SK-N-MC (cell line): ENCODE results near the gene SCN7A.
"Not testable (repeated sequence)": the region's sequence is repeated elsewhere in the genome, so short reads cannot be mapped to it uniquely, and the experiment has no call there.

ENCODE experiments used
- DNase-seq: peaks from one replicate; pipeline ENCODE4 v3.0.0-alpha.2; 2011; ENCODE audit warnings: low read depth, low spot score
- H3K27ac ChIP-seq: fragments of 200-600 bp; sonication (generic); 2 replicates; pipeline ENCODE4 v1.5.1; 2016; ENCODE audit warnings: mixed run types
- H3K36me3 ChIP-seq: fragments of 200-600 bp; sonication (generic); 2 replicates; pipeline ENCODE4 v1.6.1; 2017; ENCODE audit warnings: antibody characterized with exemption, low read length, mixed read lengths; ENCODE audit not compliant: insufficient read depth
- H3K4me3 ChIP-seq: fragments of 200-600 bp; sonication (generic); 2 replicates; pipeline ENCODE4 v1.5.1; 2016
- H3K9ac ChIP-seq: fragments of 200-600 bp; sonication (generic); 2 replicates; pipeline ENCODE4 v1.8.0; 2017; ENCODE audit warnings: mixed run types, mixed read lengths; ENCODE audit not compliant: insufficient read length
- H3K9me3 ChIP-seq: fragments of 200-600 bp; sonication (generic); 2 replicates; pipeline ENCODE4 v1.6.1; 2017; ENCODE audit warnings: low read depth, mild to moderate bottlenecking, antibody characterized with exemption, low read length, moderate library complexity, mixed read lengths
- EZH2 ChIP-seq: fragments of 200-600 bp; sonication (generic); IDR thresholded peaks from one replicate; pipeline ENCODE4 v1.6.1; 2017; ENCODE audit warnings: antibody characterized with exemption
- FOXP2 ChIP-seq: optimal IDR thresholded peaks from 2 replicates; pipeline ENCODE3; 2011; ENCODE audit warnings: mild to moderate bottlenecking, moderate library complexity; ENCODE audit not compliant: insufficient read depth; ENCODE audit errors: extremely low read length, control extremely low read depth
- POLR2AphosphoS5 ChIP-seq: IDR thresholded peaks from 2 replicates; pipeline ENCODE4 v1.6.1; 2012; ENCODE audit warnings: mild to moderate bottlenecking, low read depth, low read length, borderline replicate concordance

SCN7A gene

GRCh38 chr2:166417669-166418068 lies 76.4 kb downstream of the SCN7A start:
- Histone ChIP-seq H3K36me3 (no peaks in the 10 kb centered on the region), H3K4me3 (no peak overlapping the region), H3K27ac (no peak overlapping the region), H3K9me3 (no peaks in the 10 kb centered on the region), H3K9ac (no peak overlapping the region)
- no peak for TF ChIP-seq EZH2
- no peak for TF ChIP-seq POLR2AphosphoS5
- no peak for TF ChIP-seq FOXP2
- peak; percentile 8 for DNase-seq

GRCh38 chr2:166413255-166413654 lies 80.8 kb downstream of the SCN7A start:
- Histone ChIP-seq H3K4me3 (no peak overlapping the region), H3K9me3 (no peaks in the 10 kb centered on the region), H3K9ac (no peak overlapping the region), H3K36me3 (no peaks in the 10 kb centered on the region), H3K27ac (no peak overlapping the region)
- DNase-seq = no peak
- TF ChIP-seq EZH2 (no peak), FOXP2 (no peak), POLR2AphosphoS5 (no peak)

GRCh38 chr2:166411473-166412230 lies 82.4 kb downstream of the SCN7A start:
- TF ChIP-seq POLR2AphosphoS5 (no peak), FOXP2 (no peak), EZH2 (no peak)
- Histone ChIP-seq H3K4me3 (no peak overlapping the region), H3K36me3 (no peaks in the 10 kb centered on the region), H3K9me3 (no peaks in the 10 kb centered on the region), H3K27ac (0 out of 2 replicates have a peak overlapping the region, but pooled peaks have one; percentile 5), H3K9ac (no peak overlapping the region)
- DNase-seq = no peak

- Histone ChIP-seq H3K36me3 (no peaks in the 10 kb centered on the region), H3K27ac (no peak overlapping the region), H3K4me3 (no peak overlapping the region), H3K9ac (no peak overlapping the region), H3K9me3 (no peaks in the 10 kb centered on the region)
- no peak for DNase-seq
- TF ChIP-seq FOXP2 = no peak
- no peak for TF ChIP-seq POLR2AphosphoS5
- no peak for TF ChIP-seq EZH2
These were observed 83.1 kb downstream of the SCN7A start for GRCh38 chr2:166410828-166411472.

- H3K9me3 ChIP-seq, H3K4me3 ChIP-seq, H3K36me3 ChIP-seq, DNase-seq, H3K27ac ChIP-seq, H3K9ac ChIP-seq: not testable (repeated sequence)
These were observed 86.3 kb downstream of the SCN7A start for GRCh38 chr2:166407746-166408145.

- DNase-seq = no peak
- TF ChIP-seq FOXP2 (no peak), POLR2AphosphoS5 (no peak)
- no peak overlapping the region for H3K4me3 ChIP-seq
- H3K9me3 ChIP-seq = no peaks in the 10 kb centered on the region
- no peak overlapping the region for H3K9ac ChIP-seq
- H3K36me3 ChIP-seq = no peaks in the 10 kb centered on the region
- no peak overlapping the region for H3K27ac ChIP-seq
These were observed 87.7 kb downstream of the SCN7A start for GRCh38 chr2:166406374-166406773.

GRCh38 chr2:166405569-166405926 lies 88.5 kb downstream of the SCN7A start:
- Histone ChIP-seq H3K4me3 (no peak overlapping the region), H3K9me3 (no peaks in the 10 kb centered on the region), H3K27ac (no peak overlapping the region), H3K36me3 (no peaks in the 10 kb centered on the region), H3K9ac (no peak overlapping the region)
- no peak for DNase-seq
- TF ChIP-seq POLR2AphosphoS5 = no peak
- TF ChIP-seq EZH2 = no peak
- TF ChIP-seq FOXP2 = no peak

- Histone ChIP-seq H3K9ac (no peak overlapping the region), H3K27ac (no peak overlapping the region), H3K9me3 (no peaks in the 10 kb centered on the region), H3K4me3 (no peak overlapping the region), H3K36me3 (no peaks in the 10 kb centered on the region)
- TF ChIP-seq EZH2 (no peak), FOXP2 (no peak), POLR2AphosphoS5 (no peak; the same call in 1 of the 2 replicates)
- peak; percentile 69 for DNase-seq
These were observed 89.0 kb downstream of the SCN7A start for GRCh38 chr2:166404831-166405568.

- TF ChIP-seq FOXP2 = no peak
- no peak for DNase-seq
- no peaks in the 10 kb centered on the region for H3K9me3 ChIP-seq
- no peak overlapping the region for H3K9ac ChIP-seq
- H3K36me3 ChIP-seq = no peaks in the 10 kb centered on the region
- H3K4me3 ChIP-seq = no peak overlapping the region
- H3K27ac ChIP-seq = no peak overlapping the region
These were observed 99.8 kb downstream of the SCN7A start for GRCh38 chr2:166394245-166394644.
